Measurements from ENCODE around the gene GMDS.

GRCh38 chr6:1584146-1584545 is 661.3 kb downstream of the GMDS start:
- TF ChIP-seq CTCF (IDR thresholded peaks at IDR 0.05) (no peak), FOXP4 (CRISPR knock-in tag; IDR thresholded peaks at IDR 0.05) (no peak), MAX (CRISPR knock-in tag; IDR thresholded peaks at IDR 0.05) (no peak), ELF4 (CRISPR knock-in tag; IDR thresholded peaks at IDR 0.05; ENCODE audit: low read depth) (no peak), SP1 (CRISPR knock-in tag; conservative IDR thresholded peaks at IDR 0.05) (no peak), ZNF512 (CRISPR knock-in tag; IDR thresholded peaks at IDR 0.05; ENCODE audit: borderline replicate concordance) (no peak), USF2 (CRISPR knock-in tag; IDR thresholded peaks at IDR 0.05) (no peak), STAT6 (CRISPR knock-in tag; conservative IDR thresholded peaks at IDR 0.05; ENCODE audit: low read depth) (no peak), TEAD4 (CRISPR knock-in tag; IDR thresholded peaks at IDR 0.05) (no peak), NFE2L1 (CRISPR knock-in tag; IDR thresholded peaks at IDR 0.05) (no peak), ZNF423 (CRISPR knock-in tag; IDR thresholded peaks at IDR 0.05) (no peak), GTF2I (CRISPR knock-in tag; conservative IDR thresholded peaks at IDR 0.05) (no peak), ZNF121 (CRISPR knock-in tag; IDR thresholded peaks at IDR 0.05) (no peak), ETV6 (CRISPR knock-in tag; IDR thresholded peaks at IDR 0.05) (no peak)

Measured in WTC11 (cell line).